ENCODE data around the gene EVC.

The EVC gene

GRCh38 chr4:5683566-5683965, 27.4 kb upstream of the EVC start:
- no peak for TF ChIP-seq CTCF (IDR thresholded peaks at IDR 0.05; ENCODE audit: low read length, missing control alignments)
- DNase-seq (ENCODE audit: low read depth), result no peak
- H3K4me3 ChIP-seq (replicated peaks; ENCODE audit: low read depth, low read length), result no peak overlapping the region

- TF ChIP-seq CTCF (IDR thresholded peaks at IDR 0.05; ENCODE audit: low read length, missing control alignments), result no peak
- no peak for DNase-seq (ENCODE audit: low read depth)
These were observed 25.7 kb upstream of the EVC start for GRCh38 chr4:5685296-5685695.

GRCh38 chr4:5686338-5686737, 24.7 kb upstream of the EVC start:
- no peak overlapping the region for H3K4me3 ChIP-seq (replicated peaks; ENCODE audit: low read depth, low read length)
- no peak for DNase-seq (ENCODE audit: low read depth)
- TF ChIP-seq CTCF (IDR thresholded peaks at IDR 0.05; ENCODE audit: low read length, missing control alignments), result no peak

More at GRCh38 chr4:5685296-5685695, 25.7 kb upstream of the EVC start:
- no peak overlapping the region for H3K4me3 ChIP-seq (replicated peaks; ENCODE audit: low read depth, low read length)

GRCh38 chr4:5689065-5689464, 21.9 kb upstream of the EVC start:
- no peak for DNase-seq (ENCODE audit: low read depth)
- H3K4me3 ChIP-seq (replicated peaks; ENCODE audit: low read depth, low read length), result no peak overlapping the region
- TF ChIP-seq CTCF (IDR thresholded peaks at IDR 0.05; ENCODE audit: low read length, missing control alignments), result no peak

GRCh38 chr4:5691491-5692132, 19.4 kb upstream of the EVC start:
- H3K4me3 ChIP-seq (replicated peaks; ENCODE audit: low read depth, low read length), result no peak overlapping the region
- DNase-seq (ENCODE audit: low read depth), result no peak
- TF ChIP-seq CTCF (IDR thresholded peaks at IDR 0.05; ENCODE audit: low read length, missing control alignments), result no peak

- TF ChIP-seq CTCF (IDR thresholded peaks at IDR 0.05; ENCODE audit: low read length, missing control alignments), result no peak
- DNase-seq (ENCODE audit: low read depth), result no peak
These were observed 17.1 kb upstream of the EVC start for GRCh38 chr4:5693871-5694270.

GRCh38 chr4:5696341-5696740, 14.7 kb upstream of the EVC start:
- no peak overlapping the region for H3K4me3 ChIP-seq (replicated peaks; ENCODE audit: low read depth, low read length)
- no peak for DNase-seq (ENCODE audit: low read depth)
- TF ChIP-seq CTCF (IDR thresholded peaks at IDR 0.05; ENCODE audit: low read length, missing control alignments), result no peak

More at GRCh38 chr4:5693871-5694270, 17.1 kb upstream of the EVC start:
- no peak overlapping the region for H3K4me3 ChIP-seq (replicated peaks; ENCODE audit: low read depth, low read length)

All from fibroblast of pulmonary artery (primary cell).